Endothelial cell of hepatic sinusoid (primary cell): ENCODE data around the gene ARMC3.
"Not testable (repeated sequence)": the region's sequence is repeated elsewhere in the genome, so short reads cannot be mapped to it uniquely, and the experiment has no call there.

Experiments
- in situ Hi-C: cut with HindIII; loops from 2 replicates; pipeline ENCODE4 v1.10.0; 2017; ENCODE audit warnings: low sequenced_read_pairs

Gene ARMC3

DNA sequence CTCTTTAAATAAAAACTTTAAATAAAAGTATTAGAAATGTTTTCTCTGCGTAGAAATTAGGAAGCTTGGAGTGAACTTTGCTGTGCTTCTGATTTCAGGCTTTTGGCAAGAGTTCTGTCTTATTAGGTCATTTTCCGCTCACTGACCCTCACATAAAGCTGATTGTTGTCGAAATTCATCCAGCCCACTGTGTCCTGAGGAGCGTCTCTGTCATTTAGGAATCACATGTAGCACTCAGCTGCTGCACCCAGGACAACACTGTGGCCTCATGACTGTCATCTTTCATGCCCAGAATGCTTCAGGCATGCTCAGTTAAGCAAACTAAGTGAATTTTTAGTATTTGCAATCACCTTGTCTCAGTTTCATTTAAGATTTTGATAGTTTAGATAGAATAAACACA, 109.7 kb downstream of the ARMC3 start:
- in situ Hi-C loops, result no loop called here

DNA sequence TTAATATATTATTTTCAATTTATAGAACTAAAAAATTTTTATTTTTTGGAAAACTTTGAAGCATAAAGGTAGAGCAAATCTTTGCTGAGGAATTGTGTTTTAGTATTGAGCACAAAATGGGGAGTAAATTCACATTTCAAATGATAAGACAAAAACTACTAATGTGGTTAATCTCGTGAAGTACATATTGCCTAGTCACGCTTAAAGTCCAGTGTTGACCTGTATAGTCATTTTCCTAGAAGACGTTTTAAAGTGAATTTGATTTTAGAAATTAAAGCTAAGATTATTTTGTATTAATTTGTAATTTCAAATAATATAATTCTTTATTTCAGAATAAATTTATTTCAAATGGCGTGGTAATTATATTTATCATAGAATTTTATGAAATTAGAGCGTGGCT, 110.3 kb downstream of the ARMC3 start:
- in situ Hi-C loops, result no loop called here

DNA sequence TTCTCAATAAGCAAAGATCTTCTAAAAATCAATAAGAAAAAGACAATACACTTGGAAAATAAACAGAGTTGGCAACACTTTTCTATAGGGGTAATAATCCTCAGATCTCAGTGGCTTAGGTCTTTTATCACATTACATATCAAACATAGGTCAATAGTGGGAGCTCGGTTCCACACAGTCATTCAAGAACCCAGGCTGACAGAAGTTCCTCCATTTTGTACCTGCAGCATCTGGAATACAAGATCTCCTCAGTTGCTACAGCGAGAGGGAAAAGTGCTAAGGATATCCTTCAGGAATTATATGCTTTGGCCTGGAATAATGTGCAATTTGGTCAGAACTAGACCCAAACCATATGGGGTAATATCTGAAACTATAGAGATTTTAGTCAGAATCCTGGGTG, 112.1 kb downstream of the ARMC3 start:
- in situ Hi-C loops, result loop anchor here (5.0 kb wide), 1 partner anchor 103 kb away; no protein-coding TSS in a partner anchor

DNA sequence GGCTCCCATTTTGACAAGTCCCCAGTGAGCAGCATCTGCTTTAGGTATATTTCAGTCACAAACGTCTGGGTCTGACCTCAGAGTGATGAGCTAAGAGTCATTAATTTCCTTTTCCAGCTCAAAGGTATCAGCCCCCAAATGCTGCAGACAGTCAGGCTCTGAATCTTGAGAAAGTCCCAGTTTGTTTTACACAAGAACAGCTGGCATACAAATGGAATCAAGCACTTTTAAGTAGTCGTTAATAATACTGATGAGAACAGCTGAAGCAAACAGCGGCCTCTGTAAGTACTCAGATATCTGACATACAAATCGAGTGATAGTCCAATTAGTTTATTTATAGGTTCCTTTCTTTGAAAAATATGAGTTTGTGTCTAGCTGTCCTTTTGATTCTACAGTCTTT, 118.2 kb downstream of the ARMC3 start:
- in situ Hi-C loops, result no loop called here

DNA sequence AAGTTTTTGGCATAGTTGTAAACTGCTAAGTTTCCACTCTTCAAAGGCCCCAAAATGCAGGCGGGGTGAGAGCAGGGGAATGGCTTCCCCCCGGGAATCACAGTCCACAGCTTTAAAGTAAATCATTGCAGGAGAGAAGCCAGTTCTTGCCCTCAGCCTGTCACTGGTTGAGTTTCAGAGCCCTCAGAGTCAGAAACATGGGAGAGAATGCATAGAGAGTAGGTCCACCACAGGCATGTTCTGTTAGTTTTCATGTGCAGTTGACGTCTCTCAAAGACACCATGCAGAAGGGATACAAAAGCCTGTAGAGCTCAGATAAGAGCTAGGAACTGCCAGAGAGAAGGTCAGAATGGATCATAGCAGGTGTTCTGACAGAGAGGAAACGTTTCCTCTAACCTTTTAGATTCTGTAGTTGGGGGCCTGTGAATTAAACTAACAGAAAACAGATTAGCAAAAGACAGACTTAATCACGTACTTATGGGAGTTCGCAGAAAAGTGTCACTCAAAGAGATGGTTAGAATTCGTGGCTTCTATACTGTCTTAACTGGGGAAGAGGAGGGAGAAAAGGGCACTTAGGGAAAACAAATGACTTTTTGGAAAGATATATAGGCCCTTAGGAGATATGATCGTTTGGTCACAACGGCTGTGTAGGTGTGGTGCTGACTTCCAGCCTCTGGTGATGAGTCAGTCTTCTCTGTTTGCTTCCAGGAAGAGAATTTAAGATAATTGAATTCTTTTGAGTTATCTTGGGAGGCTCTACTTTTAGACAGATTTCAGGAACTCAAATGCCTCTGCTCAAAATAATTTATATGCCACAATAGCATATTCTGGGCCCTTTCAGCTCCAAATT, 119.6 kb downstream of the ARMC3 start:
- in situ Hi-C loops, result no loop called here

DNA sequence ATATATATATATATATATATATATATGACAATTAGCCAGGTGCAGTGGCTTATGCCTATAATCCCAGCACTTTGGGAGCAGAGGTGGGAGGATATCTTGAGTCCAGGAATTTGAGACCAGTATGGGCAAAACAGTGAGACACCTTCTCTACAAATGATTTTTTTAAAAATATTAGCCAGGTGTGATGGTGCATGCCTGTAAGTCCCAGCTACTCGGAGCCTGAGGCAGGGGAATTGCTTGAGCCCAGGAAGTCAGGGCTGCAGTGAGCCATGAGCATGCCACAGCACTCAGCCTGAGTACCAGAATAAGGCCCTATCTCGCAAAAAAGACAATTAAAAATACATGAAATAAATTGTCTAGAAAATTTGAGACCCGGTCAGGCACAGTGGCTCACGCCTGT, 120.3 kb downstream of the ARMC3 start:
- in situ Hi-C loops, result no loop called here

DNA sequence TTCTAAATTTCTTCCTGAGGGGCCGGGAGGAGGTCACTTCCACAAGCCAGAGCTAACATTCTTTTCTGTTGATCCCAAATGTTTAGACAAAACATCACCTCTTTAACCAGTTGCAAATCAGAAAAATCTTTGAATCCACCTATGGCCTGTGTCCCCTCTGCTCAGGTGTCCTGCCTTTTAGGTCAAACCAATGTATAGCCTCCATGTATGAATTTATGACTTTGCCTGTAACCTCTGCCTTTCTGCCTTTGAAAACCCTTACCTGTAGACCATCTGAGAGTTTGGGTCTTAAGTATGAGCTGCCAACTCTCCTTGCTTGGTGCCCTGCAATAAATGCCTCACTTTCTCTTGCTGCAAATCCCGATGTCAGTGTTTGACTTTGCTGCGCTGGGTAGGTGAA, 123.4 kb downstream of the ARMC3 start:
- in situ Hi-C loops, result no loop called here

DNA sequence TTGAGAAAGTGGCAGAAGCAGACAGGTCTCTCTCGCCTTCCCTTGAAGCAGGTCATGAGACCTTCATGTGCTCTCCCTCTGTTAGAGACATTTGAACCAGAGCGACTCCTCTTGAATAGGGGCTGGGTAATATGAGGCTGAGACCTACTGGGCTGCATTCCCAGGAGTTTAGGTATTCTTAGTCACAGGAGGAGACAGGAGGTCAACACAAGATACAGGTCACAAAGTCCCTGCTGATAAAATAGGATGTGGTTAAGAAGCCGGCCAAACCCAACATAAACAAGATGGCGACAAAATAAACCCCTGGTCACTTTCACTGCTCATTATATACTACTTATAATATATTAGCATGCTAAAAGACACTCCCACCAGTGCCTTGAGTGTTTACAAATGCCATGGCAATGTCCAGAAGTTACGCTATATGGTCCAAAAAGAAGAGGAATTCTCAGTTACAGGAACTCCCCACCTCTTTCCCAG, 124.0 kb downstream of the ARMC3 start:
- in situ Hi-C loops, result no loop called here

DNA sequence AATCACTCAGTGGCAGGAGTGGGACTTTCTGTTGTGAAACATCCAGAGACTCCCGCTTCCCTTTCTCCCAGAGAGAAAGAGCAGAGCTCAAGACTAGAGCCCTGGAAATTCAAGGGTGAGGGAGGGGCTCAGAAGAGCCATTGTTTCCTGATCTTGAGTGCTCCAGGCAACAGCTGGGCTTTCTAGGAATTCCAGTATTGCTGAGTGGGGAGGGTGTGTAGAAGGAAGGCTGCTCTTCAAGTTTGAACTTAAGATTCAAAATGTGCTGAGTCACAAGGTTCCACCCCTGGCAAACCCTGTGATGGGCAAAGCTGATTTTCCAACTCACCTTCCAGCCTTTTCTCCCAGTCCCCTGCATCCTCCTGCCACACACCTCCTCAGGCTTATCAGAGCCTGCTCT, 125.2 kb downstream of the ARMC3 start:
- in situ Hi-C loops, result no loop called here

DNA sequence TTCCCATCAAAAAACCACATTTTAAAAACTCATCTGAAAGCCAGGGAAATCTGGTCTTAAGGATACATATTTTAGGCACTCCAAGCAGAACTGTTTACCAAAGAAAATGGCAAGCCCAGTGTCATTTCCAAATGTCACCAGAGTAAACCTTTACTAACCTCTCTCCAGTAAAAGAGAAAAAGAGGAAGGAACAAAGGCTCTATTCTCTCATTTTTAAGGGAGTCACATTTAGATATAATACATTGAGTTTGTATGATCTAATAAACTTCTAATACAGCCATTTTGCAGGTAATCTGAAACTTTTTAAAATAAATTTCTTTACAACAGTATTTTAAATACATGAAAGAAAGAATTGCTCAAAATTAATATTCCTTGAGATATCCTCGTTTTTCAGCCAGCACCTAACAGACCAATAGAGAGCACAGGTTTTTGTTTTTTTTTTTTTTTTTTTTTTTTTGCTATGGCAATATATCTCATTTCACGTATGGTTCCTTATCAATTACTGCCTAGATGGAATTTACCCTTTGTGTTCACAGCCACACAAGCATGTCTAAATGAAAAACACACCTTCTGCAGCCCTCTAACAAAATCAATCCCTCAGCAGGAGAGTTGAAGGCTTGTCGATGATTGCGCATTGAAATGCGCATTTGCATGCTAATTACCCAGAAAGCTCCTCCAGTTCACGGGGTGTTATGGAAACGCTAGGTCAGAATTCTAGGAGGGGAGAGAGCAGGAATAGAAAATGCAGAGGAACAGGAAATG, 127.8 kb downstream of the ARMC3 start:
- in situ Hi-C loops, result no loop called here

DNA sequence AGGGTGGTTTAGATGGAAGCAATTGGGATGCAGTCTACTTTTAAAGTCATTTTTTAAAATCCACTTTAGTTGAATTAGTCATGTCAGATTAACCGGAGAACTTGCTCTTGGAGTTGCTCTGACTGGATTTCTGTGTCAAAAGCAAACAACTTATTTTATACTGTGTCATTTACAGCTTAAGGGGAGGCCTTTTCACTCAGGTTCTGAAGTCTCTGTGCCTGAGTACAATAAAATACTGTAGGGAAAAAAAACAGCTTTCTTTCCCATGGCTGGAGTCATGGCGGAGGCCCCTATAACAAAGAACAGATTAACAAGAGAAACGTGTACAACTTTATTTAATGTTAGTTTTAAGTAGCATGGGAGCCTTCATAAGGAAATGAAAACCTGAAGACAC, 128.3 kb downstream of the ARMC3 start:
- in situ Hi-C loops, result no loop called here

DNA sequence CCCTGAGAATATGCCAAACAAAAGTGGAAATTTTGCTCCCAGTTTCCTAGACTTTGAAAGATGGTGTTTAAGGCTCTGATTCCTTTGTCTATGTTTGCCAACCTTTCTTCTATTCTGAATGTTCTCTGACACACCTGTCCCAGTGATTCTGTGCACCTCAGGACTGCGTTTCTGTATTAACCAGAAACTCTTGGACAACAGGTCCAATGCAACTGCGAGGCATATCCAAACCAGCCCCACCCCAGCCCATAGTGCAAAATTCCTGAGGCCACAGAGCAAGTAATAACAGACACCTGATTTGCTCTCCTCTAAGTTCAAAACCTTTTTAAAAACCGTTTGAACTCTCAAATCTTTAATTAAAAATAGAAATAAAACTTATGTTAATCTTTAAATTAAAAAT, 130.5 kb downstream of the ARMC3 start:
- in situ Hi-C loops, result no loop called here

DNA sequence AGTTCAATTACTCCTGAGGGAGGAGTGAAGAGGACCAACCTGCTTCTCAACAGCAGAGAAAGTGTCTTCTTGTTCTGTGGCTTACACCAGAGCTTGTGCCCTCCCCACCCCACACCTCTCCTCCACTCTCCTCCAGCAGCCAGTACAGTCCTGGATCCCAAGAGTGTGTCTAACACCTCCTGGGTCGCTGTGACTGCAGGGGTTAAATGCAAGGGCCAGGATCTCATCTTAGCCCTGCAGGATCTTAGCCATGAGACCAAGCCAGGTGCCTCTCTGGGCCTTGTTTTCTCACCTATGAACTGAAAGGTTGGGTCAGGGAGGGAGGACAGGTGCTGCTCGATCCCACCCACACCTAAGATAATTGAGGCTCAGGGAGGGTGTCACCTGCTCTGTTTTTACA, 133.1 kb downstream of the ARMC3 start:
- in situ Hi-C loops, result no loop called here

DNA sequence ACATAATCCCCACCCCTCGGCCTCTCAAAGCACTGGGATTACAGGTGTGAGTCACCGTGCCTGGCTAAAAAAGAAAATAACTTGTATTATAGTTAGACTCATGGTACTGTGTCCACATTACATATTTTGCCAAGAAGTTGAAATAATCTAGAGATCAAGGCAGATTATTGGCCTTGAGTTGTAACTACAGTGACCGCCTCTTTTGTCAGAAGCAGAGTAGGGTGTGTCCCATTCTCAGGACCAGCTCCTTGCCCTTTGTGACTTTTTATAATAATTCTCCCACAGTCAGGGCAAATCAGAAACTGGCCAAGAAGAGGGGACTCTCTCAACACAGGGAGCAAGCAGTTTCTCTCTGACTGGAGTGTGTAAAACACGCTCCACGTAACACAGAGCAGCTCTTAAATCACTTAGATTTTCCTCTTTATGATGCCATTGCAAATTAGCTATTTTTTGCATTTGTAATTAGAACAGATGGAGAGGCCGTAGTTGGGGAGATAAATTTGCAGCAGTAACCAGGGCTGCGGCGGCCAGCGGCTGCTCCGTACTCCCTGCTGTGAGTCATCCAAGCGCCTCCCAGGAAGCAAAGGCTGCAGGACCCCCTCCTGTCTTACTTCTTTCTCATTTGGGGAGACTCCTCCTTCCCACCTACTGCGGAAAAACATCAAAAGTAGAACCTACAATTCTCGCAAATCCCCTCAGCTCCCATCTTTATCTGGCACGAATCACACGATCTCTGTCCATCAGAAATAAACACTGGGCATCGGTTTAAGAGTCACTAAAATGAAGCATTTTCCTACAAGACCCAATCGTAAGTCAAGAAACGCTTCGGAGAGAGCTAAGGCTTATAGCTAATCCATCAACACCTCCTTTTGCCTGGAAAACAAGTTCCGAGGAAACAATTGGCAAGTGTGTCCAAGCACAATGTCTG, 135.5 kb downstream of the ARMC3 start:
- in situ Hi-C loops, result no loop called here

DNA sequence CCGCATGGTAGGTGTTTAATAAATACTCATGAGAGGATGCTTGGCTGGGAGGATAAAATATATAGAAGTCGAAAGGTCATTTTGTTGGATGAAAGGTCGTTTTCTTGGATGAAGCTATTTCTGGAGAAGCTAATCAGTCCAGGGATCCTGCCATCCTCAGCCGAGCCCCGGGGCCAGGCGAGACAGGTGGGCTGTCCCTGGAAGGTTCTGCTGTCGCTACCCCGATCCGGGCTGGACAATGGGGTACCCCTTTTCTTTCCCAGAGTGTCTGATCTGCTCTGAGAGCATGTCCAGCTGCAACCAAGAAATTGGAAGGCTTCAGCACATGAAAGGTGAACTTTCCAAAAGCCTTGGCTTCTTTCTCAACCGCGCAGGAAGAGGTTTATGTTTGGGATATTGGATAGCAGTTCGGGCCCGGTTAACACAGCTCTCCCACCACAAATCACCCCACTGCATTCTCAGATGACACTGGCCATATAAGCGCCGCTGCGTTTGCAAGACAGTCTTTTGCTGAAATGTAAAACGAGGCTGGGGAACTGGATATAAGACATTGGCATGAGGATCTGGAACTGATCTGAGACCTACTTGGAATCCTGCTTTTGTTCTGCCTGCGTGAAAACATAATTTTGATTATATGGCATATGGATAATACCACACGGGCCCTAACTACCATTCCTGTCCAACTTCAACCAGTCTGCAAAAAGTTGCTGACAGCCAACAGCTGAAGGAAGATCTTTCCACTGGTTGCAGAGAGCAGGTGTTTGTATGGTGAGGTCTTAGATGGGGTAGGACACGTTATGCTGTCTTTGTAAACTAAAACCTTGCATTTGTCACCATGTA, 136.3 kb downstream of the ARMC3 start:
- in situ Hi-C loops, result no loop called here

DNA sequence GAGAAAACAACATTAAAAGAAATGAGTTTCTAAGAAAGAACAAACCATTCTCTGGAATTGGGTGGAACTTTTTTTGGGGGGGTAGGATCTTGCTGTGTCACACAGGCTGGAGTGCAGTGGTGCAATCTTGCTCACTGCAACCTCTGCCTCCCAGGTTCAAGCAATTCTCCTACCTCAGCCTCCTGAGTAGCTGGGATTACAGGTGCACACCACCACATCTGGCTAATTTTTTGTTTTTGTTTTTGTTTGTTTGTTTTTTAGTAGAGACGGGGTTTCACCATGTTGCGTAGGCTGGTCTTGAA, 136.9 kb downstream of the ARMC3 start:
- in situ Hi-C loops, result not testable (repeated sequence)

DNA sequence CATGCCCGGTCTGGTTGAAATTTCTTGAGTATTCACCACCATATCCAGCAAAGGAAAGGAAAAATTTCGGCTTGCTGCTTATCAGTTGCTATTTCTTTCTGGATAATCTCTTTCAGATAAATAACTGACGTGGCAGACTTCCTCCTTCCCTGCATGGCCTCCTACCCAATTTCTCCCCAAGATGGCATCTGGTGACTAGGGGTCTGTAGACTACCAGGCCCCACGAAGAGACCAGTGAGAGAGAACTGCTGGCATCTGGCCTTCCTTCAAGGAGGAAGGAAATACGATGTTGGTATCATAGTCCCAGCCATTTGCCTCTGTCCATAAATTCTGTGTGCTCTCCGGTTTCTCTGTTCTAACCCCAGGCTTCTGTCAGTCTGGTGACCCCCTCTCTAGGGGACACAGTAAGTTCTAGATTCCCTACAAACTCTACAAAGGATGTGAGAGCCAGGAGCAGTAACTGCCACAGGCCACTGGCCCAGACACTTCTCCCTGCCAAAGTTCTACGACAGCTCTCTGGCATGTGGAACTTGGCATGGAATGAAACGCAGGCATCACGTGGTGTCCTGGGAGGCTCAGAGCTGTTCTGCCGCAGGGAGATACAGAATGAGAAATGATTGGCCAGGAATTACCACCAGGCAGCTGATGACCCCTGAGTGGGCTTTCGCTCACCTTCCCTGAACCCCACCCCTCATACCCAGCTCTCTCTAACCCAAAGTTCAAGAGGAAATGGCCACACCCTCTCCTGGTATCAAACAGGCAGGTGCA, 137.5 kb downstream of the ARMC3 start:
- in situ Hi-C loops, result no loop called here

DNA sequence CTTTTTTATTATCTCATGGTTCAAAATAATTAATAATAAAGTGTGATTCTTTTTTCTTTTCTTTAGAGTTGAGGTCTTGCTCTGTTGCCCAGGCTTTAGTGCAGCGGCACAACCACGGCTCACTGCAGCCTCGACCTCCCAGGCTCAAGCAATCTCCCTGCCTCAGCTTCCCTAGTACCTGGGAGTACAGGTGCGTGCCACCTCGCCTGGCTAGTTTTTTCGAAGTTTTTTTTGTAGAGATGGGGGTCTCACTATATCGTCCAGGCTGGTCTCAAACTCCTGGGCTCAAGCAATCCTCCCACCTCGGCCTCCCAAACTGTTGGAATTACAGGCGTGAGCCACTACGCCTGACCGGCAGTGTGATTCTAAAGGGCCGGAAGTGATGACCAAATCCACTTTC, 139.5 kb downstream of the ARMC3 start:
- in situ Hi-C loops, result no loop called here

DNA sequence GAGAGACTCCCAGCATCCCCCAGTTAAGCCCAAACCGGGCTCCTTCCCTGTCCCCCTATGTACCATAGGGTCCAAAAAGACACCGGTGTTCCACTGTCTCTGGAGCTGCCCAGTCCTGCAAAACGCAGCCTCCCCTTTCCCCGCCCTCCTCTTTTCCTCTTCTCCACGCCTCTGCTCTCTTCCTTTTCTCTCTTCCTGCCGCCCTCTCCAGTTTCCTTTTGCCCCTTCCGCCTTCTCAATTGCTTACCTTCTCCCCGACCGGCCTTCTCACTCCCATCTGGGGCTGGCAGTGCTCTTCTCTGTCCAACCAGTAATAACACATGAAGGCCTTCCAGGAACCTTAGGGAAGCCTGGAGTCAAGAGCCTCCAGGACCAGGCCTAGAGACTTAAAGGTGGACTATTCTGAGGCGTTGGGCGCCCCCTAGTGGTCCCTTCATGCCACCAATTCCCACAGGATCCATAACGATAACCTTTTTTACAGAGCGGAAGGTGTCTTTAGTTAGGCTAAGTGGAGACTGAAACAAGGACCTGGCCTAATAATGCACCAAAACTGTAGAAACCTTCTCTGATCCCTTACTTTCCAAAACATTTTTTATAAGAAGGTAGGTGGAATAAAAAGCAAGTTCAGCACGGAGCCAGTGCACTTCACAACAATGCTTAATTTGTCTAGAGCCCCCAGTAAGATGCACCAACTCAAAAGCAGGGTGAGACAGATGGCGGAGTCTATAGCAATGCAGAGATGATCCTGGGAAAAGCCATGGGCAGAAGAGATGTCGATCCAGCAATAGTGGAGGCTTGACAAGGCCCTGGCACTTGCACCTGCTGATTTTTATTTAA, 140.3 kb downstream of the ARMC3 start:
- in situ Hi-C loops, result no loop called here
